GM19324 (cell line): ENCODE results near the gene RCOR1.

Source experiments
- ATAC-seq: cut with Tn5 transposase; IDR thresholded peaks from one replicate; pipeline ENCODE4 v1.9.1; 2021; ENCODE audit warnings: mild to moderate bottlenecking, moderate library complexity; ENCODE audit not compliant: unreplicated experiment, low FRiP score

RCOR1 gene

DNA sequence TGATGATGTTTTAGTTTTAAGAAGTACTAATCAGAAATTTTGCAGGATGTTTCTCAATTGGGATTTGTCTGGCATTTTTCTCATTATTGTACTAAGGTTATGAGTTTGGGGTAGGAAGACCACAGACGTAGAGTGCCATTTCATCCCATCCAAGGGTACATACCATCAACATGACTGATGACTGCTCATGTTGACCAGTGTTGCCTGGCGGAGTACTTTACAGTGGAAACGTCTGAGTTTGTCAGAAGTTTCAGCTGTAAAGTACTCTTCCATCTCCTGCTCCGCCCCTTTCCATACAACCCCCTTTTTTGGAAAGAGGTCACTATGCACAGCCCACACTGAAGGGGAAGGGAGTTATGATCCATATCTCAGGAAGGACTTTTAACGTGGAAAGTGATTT lies 74.2 kb downstream of the RCOR1 start:
- ATAC-seq, result no peak

DNA sequence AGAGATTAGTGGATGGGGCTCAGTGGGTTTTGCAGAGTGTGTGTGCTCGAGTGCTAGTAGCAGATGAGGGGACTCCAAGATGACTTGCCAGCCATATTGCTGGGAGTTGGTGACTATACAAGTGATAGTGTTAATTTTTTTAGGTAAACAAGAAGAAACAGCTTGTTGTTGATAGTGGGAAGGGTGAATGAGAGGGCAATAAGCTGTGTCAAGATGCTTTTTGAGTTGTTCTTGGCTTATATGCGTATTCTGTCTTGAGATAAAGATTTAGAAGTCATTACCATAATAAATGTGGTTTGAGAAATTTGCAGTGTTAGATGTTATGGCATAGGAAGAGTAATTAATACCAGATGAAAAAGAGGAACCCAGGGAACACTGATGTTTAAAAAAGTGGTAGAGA lies 75.3 kb downstream of the RCOR1 start:
- ATAC-seq, result no peak

DNA sequence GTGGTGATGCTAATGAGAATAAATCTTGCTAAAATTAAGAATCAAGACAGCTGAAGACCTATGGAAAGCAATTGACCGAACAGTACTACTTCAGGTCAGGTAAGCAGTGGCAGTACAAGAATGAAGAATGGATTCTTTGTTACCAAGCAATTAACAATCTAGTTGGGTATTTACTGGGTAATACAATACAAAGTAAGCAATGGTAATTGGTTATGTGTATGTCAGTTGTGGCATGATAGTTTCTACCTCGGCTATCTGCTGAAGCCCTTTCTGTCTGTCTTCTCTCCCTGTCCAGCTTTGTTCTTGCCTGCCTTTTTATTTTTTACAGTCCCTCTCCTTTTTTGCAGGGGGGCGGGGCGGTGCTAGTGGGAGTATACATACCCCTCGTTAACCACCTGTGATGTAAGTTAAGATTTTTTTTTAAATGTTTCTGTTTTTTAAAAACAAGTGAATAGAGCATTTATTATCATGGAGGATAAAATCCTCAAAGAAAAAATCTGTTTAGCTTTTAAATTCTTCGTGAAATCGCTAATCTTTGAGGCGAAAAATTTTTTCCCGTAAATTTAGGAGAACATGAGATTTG lies 75.9 kb downstream of the RCOR1 start:
- ATAC-seq, result no peak

DNA sequence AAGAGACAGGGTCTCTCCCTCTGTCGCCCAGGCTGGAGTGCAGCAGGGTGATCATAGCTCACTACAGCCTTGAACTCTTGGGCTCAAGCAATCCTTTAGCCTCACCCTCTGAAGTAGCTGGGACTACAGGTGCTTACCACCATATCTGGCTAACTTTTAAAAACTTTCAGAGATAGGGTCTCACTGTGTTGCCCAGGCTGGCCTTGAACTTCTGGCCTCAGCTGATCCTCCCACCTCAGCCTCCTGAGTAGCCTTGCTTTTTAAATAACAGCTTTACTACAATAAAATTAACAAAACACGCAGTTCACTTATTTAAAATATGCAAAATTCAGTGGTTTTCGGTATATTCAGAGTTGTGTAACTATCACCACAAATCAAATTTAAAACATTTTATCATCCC lies 79.0 kb downstream of the RCOR1 start:
- no peak for ATAC-seq

DNA sequence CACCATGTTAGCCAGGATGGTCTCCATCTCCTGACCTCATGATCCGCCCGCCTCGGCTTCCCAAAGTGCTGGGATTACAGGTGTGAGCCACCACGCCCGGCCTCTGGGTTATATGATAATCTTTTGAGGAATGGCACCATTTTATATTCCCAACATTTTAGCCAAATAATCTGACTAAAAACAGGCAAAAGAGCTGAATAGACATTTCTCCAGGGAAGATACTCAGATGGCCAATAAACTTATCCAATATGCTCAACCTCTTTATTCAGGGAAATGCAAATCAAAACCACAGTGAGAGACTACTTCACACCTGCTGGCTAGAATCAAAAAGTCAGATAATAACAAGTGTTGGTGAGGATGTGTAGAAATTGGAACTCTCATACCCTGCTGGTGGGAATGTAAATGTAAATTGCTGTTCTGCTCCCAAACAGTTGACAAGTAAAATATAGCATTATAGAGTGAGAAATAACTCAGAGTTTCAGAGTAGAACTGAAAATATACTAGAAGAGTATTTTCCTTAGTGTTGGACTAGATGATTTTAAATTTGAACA lies 80.0 kb downstream of the RCOR1 start:
- no peak for ATAC-seq

DNA sequence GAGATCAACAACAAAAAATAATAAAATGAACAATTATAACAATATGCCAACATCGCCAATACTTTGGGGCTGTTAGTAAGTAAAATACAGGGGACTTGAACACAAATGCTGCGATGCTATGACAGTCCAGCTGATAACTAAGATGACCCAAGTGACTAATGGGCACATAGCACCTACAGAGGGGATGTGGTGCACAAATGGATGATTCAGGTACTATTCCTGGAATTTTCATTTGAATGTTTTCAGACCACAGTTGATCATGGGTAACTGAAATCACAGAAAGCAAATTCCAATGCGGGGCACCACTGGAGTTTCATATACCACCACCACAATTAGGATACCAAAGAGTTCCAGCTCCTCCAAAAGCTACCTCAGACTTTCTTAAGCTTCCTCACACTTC lies 82.9 kb downstream of the RCOR1 start:
- no peak for ATAC-seq

DNA sequence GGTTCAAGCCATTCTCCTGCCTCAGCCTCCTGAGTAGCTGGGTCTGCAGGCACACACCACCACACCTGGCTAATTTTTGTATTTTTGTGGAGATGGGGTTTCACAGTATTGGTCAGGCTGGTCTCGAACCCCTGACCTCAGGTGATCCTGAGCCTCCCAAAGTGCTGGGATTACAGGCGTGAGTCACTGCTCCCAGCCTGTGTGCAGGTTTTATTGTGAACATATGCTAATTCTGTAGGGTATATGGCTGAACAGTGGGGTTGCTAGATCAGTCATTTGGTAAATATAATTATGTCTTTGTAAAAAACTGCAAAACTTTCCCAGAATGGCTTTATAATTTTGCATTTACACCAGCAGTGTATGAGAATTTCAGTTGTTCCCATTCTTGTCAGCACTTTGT lies 85.9 kb downstream of the RCOR1 start:
- no peak for ATAC-seq

DNA sequence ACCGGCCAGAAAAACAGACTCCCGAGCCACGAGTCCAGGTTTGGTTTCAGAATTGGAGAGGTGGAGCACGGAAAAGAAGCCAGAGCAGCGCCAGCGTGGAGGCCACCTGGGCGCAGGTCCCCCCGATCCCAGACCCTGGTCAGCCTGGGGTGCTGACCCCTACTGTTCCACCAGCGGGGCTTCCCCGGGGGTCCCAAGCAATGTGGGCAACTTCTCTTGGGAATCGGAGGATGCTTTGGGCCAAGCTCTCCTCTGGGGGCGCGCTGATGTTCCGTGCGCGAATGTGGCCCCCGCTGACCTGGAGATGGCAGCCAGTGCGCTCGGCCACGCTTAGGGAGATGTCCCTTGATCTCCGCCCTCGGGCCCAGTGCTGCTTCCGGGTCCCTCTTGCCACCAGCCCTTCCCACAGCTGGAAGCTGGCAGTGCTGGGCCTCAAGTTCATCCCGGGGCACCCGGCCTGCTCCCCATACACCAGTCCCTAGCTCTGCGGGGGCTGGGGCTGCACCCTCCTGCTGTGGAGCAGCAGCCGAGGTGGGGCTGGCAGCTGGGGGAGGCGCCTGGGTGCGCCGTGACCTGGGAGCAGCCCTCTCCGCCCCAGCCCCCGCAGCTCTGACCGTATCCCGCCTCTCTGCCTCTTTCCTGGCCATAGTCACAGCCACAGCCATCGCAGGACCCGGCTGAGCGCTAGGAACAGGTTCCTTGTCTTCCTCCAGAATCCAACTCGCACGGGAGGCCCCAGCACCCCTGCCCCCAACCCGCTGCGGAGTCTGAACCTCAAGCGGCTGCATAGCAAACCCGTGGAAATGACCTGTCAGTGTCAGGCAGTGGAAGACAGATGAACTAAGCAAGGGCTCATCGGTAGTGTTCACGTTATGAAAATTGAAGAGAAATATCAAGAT lies 91.2 kb downstream of the RCOR1 start:
- ATAC-seq, result no peak

DNA sequence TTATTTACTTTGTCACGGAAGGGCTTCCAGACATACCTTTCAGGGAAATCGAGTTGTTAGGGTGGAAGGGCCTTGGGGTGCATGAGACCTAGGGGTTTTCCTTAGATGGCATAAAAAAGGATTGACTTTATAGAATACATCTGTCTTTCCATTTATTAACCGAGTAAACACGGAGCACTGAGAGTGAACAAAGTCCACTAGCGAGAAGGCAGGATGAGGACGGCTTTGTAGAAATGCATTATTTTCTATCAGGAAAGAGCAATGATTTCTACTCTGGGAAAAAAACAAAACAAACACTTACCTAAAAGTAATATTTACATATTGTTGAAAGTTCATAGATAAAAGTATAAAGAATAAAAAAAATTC lies 91.8 kb downstream of the RCOR1 start:
- ATAC-seq, result no peak

DNA sequence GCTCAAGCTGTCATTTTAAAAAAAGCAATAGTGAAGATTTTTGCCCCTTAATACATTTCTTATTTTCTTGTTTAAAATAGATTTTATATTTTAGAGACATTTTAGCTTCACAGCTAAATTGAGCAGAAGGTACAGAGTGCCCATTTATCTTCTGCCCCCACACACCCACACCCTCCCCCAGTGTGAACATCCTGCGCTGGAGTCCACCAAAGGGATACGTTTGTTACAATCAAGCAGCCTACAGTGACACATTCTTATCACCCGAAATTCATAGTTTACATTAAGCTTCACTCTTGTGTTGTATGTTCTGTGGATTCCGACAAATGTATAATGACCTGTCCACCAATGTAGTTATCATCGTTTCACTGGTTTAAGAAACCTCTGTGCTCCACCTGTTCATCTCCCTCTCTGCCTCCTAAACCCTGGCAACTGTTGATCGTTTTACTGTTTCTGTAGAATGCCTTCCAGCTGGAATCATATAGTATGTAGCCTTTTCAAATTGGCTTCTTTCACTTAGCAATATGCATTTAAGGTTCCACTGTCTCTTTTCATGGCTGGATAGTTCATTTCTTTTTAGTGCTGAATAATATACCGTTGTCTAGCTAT lies 93.8 kb downstream of the RCOR1 start:
- no peak for ATAC-seq

DNA sequence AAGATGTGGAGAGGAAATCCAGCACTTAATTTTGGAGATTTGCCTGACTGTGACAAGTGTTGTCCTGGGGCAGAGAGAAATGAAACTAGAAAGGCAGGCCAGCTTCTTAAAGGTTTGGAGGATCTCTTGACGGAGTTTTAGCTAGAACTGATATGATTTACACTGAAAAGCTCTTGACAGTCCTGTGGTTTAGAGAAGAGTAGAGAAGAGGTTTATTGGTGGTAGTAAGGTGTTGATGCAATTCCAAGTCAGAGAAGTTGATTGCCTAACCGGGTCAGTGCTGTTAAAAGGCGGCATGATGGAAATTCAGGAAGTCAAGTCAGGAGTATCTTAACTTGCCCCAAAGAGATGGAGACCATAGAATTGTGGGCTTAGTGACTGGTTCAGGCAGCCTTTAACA lies 95.8 kb downstream of the RCOR1 start:
- ATAC-seq, result no peak

DNA sequence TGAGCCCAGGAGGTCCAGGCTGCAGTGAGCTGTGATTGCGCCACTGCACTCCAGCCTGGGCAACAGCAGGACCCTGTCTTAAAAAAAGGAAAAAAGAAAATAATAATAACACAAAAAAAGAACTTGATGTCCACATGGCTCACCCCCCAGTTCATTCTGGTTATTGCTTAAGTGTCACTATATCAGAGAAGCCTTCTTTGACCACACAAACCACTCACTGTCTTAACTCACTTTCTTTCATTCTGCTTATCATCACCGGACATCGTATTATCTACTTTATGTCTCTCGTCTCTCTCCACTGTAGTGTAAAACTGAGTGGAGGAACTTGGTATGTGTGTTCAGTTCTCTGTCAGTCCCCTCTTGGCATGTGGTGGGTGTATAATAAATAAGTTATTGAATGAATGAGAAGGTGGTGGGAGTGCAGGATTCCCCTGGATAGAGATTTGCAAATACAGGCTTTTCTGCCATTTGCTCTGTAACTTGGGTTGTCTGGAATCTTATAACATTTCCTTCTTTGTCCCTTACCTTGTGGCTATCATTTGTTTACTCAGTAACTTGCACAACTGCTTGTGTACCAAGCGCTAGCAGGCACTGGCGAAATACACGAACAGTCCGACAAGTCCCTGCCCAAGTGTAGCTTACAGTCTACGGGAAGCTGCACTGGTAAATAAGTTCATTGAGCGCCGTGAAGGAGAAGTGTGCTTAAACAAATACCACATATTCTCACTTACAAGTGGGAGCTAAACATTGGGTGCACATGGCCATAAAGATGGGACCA lies 98.2 kb downstream of the RCOR1 start:
- no peak for ATAC-seq

DNA sequence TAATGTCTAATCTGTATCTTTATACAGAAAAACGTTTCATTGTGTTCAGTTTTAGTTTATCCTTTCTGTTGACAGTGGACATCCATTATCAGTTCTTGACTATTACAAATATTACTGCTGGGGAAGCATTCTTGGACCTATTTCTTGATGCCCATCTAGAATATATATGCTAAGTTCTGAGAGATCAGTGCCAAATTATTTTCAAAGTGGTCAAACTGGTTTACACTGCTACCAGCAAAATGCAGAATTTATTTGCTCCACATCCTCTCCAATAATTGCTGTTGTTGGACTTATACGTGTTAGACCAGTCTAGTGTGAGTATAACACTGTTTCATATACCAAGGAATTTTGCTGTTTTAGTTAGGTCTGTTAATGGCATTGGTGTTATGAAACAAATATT lies 99.3 kb downstream of the RCOR1 start:
- no peak for ATAC-seq

DNA sequence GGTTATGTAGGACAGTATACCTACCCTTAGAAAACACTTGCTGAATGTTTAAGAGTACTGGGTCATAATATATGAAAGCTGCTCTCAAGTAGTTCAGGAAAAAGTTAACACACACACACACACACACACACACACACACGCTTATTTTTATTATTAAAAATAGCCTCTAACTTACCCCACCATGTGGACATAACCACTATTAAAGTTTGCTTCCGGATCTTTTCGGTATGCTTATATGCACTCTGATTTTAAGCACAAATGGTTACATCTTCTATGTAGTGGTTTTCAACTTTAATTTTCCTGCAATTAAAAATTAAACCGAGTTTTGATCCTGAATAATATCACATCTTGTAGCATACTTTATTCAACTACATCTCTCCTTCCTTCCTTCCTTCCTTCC lies 99.9 kb downstream of the RCOR1 start:
- no peak for ATAC-seq

DNA sequence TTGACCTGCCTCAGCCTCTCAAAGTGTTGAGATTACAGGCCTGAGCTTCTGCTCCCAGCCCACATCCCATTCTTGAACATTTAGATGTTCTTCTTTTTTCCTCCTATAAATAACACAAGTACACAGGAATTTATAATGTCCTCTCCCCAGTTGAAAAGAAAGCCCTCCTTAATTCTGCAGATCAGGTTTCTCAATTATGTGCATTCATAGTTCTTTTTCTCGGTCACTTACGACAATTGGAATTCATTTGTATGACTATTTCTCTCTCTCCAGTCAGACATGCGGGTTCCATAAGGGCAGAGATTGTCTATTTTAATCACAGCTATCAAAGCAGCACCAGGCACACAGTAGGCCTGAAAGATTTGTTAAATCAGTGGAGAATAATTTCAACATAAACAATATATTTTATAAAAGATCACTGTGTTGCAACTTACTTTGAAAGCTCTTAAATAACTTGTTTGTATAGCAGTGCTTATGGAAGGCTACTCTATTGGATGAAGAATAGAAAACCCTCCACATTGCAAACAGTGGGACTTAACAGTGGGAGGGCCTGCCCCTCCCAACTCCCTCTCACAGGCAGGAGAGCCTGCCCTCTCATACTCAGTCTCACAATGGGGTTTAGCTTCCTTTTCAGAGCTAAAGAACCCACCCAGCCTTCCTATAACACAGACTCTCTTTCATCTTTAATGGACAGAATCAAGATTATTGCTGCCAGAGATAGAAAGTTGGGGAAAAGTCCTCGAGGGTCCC lies 100.7 kb downstream of the RCOR1 start:
- ATAC-seq, result no peak

DNA sequence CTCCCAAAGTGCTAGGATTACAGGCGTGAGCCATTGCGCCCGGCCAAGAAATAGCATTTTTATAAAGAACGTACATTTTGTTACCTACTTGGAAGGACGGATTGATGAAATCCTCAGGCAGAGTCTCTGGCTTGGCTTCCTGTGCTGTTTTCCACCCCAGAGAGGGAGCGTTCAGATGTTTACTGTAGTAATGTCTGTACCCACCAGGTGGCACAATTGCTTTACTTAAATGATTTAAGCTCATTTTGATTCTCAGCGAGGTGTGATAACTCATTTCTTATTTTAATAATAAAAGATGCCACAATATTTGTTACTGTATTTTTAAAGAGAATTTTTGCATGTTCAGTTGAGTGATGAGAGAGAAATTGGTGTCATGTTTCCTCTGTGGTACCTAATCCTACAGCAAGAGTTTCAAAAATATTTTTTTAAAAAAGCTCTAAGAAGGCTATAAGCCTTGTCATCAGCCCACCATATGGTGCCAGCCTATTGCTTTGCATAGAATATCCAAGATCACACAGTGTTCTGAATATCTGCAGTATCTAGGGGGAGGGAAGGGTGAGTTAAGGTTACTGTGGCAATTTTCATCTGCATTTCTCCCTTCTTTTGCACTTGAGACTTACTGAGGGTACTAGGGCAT lies 102.2 kb downstream of the RCOR1 start:
- no peak for ATAC-seq

DNA sequence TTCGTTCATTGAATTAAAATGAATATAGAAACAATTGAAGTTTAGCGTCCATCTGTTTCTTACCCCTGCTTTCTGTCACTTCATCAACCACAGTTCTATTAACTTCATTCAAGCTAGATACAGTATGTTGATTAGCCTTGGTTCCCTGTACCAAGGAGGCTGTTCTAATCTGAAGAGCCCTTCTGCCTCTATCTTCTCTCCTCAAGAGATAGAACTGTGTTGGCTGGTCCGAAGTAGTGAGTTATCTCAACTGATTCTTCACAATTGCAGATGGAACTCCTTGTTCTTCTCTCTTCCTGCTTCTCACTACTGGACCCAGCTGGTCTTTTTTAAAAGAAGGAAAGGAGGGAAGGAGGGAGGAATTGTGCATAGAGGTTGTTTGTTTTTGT lies 102.7 kb downstream of the RCOR1 start:
- ATAC-seq, result no peak

DNA sequence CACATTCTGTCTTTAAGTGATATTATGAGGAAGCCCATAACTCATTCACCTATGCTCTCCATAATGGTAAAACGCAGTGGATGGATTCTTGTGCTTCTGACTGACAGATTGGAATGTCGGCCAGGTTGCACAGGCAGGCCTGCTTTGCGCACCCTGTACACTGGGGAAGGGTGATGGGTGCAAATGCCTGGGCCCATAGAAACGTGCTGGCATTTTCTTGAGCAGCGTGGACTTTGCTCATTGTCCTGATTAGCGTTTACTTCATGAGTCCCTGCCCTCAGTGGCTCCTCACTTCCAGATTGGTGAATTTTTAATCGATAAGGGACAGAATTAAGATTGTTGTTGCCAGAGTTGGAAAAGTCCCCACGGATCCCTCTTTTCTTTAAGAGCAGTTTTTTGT lies 103.9 kb downstream of the RCOR1 start:
- no peak for ATAC-seq

DNA sequence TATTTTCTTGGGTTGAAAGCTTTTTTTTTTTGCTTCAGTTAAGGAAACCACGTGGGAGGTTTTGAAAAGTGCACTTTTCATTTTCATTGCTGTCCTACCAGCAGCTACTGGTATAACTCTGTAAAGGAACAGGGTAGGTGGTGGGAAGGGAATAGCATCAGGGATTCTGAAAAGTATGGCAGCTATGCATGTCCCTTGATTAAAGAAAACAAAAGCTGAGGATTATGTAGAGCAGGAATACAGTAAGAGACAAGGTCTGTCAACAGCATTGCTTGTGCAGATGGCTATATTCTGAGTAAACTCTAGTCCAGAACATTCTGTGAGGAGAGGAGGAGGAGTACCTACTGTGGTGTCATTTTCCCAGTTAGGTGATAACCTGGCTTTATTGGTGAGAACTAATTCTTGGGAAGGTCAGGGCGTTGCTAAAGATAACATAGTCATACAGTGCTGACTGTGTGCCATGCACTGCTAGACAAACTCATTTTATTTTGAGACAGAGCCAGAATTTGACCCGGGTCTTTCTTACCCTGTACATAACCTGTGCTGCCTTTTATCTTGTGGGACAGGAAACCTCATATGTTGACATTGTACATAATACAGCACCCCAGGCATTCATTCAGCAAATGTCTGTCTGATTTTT lies 104.5 kb downstream of the RCOR1 start:
- no peak for ATAC-seq
